NCI-H226 (cell line): Measurements from ENCODE around the gene MYO1G.
A peak's percentile ranks its signal among the peaks of the same experiment; 100 is the strongest.

Experiments
- DNase-seq: peaks from one replicate; pipeline ENCODE4 v3.0.0-alpha.2; 2015

The MYO1G gene

GRCh38 chr7:44965937-44966730, 12.7 kb downstream of the MYO1G start:
- DNase-seq = no peak

- no peak for DNase-seq
Observed at GRCh38 chr7:44965441-44965903, 13.3 kb downstream of the MYO1G start.

- DNase-seq = no peak
Observed at GRCh38 chr7:44964831-44965440, 13.9 kb downstream of the MYO1G start.

- no peak for DNase-seq
Observed at GRCh38 chr7:44964384-44964830, 14.4 kb downstream of the MYO1G start.

- no peak for DNase-seq
Observed at GRCh38 chr7:44963364-44964290, 15.2 kb downstream of the MYO1G start.

- DNase-seq = no peak
Observed at GRCh38 chr7:44962483-44963251, 16.1 kb downstream of the MYO1G start.

- DNase-seq = no peak
Observed at GRCh38 chr7:44961844-44962482, 16.9 kb downstream of the MYO1G start.

- DNase-seq = no peak
Observed at GRCh38 chr7:44960011-44960580, 18.7 kb downstream of the MYO1G start.

- DNase-seq = peak; percentile 22
Observed at GRCh38 chr7:44959433-44959951, 19.3 kb downstream of the MYO1G start.

GRCh38 chr7:44958645-44959344, 20.0 kb downstream of the MYO1G start:
- no peak for DNase-seq

GRCh38 chr7:44956157-44956766, 22.6 kb downstream of the MYO1G start:
- no peak for DNase-seq

- DNase-seq = no peak
Observed at GRCh38 chr7:44955733-44956132, 23.1 kb downstream of the MYO1G start.

GRCh38 chr7:44953156-44953555, 25.7 kb downstream of the MYO1G start:
- no peak for DNase-seq

GRCh38 chr7:44949303-44949702, 29.5 kb downstream of the MYO1G start:
- no peak for DNase-seq

- DNase-seq = no peak
Observed at GRCh38 chr7:44945479-44945878, 33.3 kb downstream of the MYO1G start.

GRCh38 chr7:44944821-44945220, 34.0 kb downstream of the MYO1G start:
- DNase-seq = no peak

- no peak for DNase-seq
Observed at GRCh38 chr7:44943631-44944030, 35.2 kb downstream of the MYO1G start.

GRCh38 chr7:44937426-44937825, 41.4 kb downstream of the MYO1G start:
- no peak for DNase-seq

- DNase-seq = no peak
Observed at GRCh38 chr7:44936322-44936721, 42.5 kb downstream of the MYO1G start.

- no peak for DNase-seq
Observed at GRCh38 chr7:44935583-44935982, 43.2 kb downstream of the MYO1G start.
